ENCODE results near the gene SIK3.

DNA sequence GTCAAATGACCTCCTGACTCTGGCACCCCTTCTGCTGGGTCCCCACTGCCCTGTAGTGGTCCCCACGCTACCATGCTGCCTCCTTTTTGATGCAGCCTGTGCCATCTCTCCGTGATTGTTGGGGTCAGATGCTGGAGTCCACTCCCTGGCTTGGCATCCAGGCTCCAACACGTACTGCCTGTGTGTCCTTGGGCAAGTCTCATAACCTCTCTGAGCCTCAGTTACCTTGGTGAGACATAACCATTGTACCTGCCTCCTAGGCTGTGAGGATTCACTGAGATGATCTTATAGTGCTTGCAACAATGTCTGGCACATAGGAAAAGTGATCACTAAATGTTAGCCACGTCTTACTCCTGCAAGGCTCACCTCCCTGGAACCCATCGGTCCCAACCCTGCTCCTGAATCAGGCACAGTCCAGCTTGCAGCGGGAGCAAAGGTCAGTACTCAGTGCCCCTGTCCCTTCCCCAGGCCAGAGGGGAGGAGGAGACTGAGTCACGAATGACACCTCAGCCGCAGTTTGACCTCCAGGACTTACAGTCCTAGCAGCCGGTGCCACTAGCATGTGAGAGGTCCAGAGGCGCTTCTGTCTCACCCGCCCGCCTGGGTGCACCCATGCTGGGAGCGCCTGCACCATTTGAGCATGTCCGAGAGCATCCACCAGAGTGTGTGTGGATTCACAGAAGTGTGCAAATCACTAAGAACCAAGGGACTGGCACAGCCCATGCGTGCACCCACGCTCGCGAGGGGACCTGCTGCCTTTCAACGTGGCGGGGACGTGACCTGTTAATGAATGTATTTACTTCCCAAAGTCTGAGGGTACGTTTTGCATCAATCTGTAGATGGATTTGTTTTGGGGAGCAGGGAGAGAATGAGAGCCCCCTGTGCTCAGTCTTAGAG lies 272.1 kb downstream of the SIK3 start:
- TF ChIP-seq, protein P1, sequence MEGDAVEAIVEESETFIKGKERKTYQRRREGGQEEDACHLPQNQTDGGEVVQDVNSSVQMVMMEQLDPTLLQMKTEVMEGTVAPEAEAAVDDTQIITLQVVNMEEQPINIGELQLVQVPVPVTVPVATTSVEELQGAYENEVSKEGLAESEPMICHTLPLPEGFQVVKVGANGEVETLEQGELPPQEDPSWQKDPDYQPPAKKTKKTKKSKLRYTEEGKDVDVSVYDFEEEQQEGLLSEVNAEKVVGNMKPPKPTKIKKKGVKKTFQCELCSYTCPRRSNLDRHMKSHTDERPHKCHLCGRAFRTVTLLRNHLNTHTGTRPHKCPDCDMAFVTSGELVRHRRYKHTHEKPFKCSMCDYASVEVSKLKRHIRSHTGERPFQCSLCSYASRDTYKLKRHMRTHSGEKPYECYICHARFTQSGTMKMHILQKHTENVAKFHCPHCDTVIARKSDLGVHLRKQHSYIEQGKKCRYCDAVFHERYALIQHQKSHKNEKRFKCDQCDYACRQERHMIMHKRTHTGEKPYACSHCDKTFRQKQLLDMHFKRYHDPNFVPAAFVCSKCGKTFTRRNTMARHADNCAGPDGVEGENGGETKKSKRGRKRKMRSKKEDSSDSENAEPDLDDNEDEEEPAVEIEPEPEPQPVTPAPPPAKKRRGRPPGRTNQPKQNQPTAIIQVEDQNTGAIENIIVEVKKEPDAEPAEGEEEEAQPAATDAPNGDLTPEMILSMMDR (IDR thresholded peaks at IDR 0.05) = no peak
- TF ChIP-seq ZFX (IDR thresholded peaks at IDR 0.05; ENCODE audit: borderline replicate concordance) = no peak
